Fibroblast of the aortic adventitia (primary cell): Measurements from ENCODE around the gene LHX4. TPM values are rescaled to one million over a fixed set of nuclear protein-coding genes. Genes with fewer than 3 reads are reported as not detected.

ENCODE experiments used
- DNase-seq: peaks from one replicate; pipeline ENCODE4 v3.0.0-alpha.2; 2010; ENCODE audit warnings: low read depth
- H3K4me3 ChIP-seq: 2 replicates; pipeline ENCODE4 v1.5.1; 2011; ENCODE audit warnings: low read depth, mild to moderate bottlenecking, control low read depth, low read length, moderate library complexity
- CTCF ChIP-seq: IDR thresholded peaks from 2 replicates; pipeline ENCODE4 v1.5.1; 2011; ENCODE audit warnings: mild to moderate bottlenecking, low read length, control low read depth, inconsistent platforms; ENCODE audit not compliant: insufficient read depth
- total RNA-seq: library from RNA; depleted of rRNA; stranded (reverse); fragments of >200 nt; gene quantifications from 2 replicates; pipeline ENCODE4 v1.2.3, GENCODE V29; 2012; ENCODE audit warnings: low replicate concordance

The LHX4 gene
- total RNA-seq, 1 donor: under 0.01 TPM

GRCh38 chr1:180266275-180267210 is 36.5 kb downstream of the LHX4 start:
- TF ChIP-seq CTCF: no peak
- no peak for DNase-seq
- H3K4me3 ChIP-seq: no peak overlapping the region

- DNase-seq: no peak
- no peak overlapping the region for H3K4me3 ChIP-seq
- no peak for TF ChIP-seq CTCF
Measured at GRCh38 chr1:180267211-180267561, 37.1 kb downstream of the LHX4 start.

GRCh38 chr1:180267761-180268555 is 37.9 kb downstream of the LHX4 start:
- DNase-seq: no peak
- TF ChIP-seq CTCF: no peak
- no peak overlapping the region for H3K4me3 ChIP-seq

- no peak for DNase-seq
- H3K4me3 ChIP-seq: no peak overlapping the region
- TF ChIP-seq CTCF: no peak
Measured at GRCh38 chr1:180268556-180269075, 38.6 kb downstream of the LHX4 start.

- DNase-seq: no peak
- peak; percentile 33 for TF ChIP-seq CTCF
- no peak overlapping the region for H3K4me3 ChIP-seq
Measured at GRCh38 chr1:180269645-180270529, 39.8 kb downstream of the LHX4 start.
